ENCODE results near the gene TRAF5. TPM values are rescaled to one million over a fixed set of nuclear protein-coding genes. Genes with fewer than 3 reads are reported as not detected.
A peak's percentile ranks its signal among the peaks of the same experiment; 100 is the strongest.
"Not testable (repeated sequence)": the region's sequence is repeated elsewhere in the genome, so short reads cannot be mapped to it uniquely, and the experiment has no call there.

The TRAF5 gene
- polyA plus RNA-seq, 1 experiment = 22.0 TPM

GRCh38 chr1:211406086-211406485, 79.5 kb downstream of the TRAF5 start:
- H3K27me3 ChIP-seq (ENCODE audit: control insufficient read depth, insufficient read depth, low read length); H3K9me3 ChIP-seq (ENCODE audit: control insufficient read depth, insufficient read depth, low read length); CTCF ChIA-PET; H3K27ac ChIP-seq (ENCODE audit: low read depth, low read length); POLR2A ChIA-PET; DNase-seq (ENCODE audit: low read depth, low spot score); H3K4me3 ChIP-seq (ENCODE audit: low read depth, low read length): not testable (repeated sequence)

- H3K27me3 ChIP-seq (ENCODE audit: control insufficient read depth, insufficient read depth, low read length); H3K4me3 ChIP-seq (ENCODE audit: low read depth, low read length); H3K27ac ChIP-seq (ENCODE audit: low read depth, low read length); CTCF ChIA-PET; DNase-seq (ENCODE audit: low read depth, low spot score); H3K9me3 ChIP-seq (ENCODE audit: control insufficient read depth, insufficient read depth, low read length); POLR2A ChIA-PET: not testable (repeated sequence)
Measured at GRCh38 chr1:211407749-211408148, 81.1 kb downstream of the TRAF5 start.

GRCh38 chr1:211411639-211412038, 85.0 kb downstream of the TRAF5 start:
- Histone ChIP-seq H3K9me3 (ENCODE audit: control insufficient read depth, insufficient read depth, low read length) (peaks cover 3% of the 10 kb centered on the region; the same call in 1 of the 2 replicates), H3K27me3 (ENCODE audit: control insufficient read depth, insufficient read depth, low read length) (no peaks in the 10 kb centered on the region), H3K27ac (ENCODE audit: low read depth, low read length) (no peak overlapping the region), H3K4me3 (ENCODE audit: low read depth, low read length) (no peak overlapping the region)
- TF ChIP-seq CTCF (IDR thresholded peaks at IDR 0.05; ENCODE audit: low read depth, low read length) = no peak
- CTCF ChIA-PET = no interaction called here
- no peak for DNase-seq (ENCODE audit: low read depth, low spot score)
- POLR2A ChIA-PET = no interaction called here

GRCh38 chr1:211415700-211416099, 89.1 kb downstream of the TRAF5 start:
- no peak for DNase-seq (ENCODE audit: low read depth, low spot score)
- Histone ChIP-seq H3K9me3 (ENCODE audit: control insufficient read depth, insufficient read depth, low read length) (no peaks in the 10 kb centered on the region), H3K27me3 (ENCODE audit: control insufficient read depth, insufficient read depth, low read length) (no peaks in the 10 kb centered on the region), H3K27ac (ENCODE audit: low read depth, low read length) (no peak overlapping the region), H3K4me3 (ENCODE audit: low read depth, low read length) (no peak overlapping the region)
- CTCF ChIA-PET = interaction anchor here (1.0 to 1.7 kb wide), 6 partner anchors 32 to 99 kb away, joined by 3 to 7 read pairs (median 4); no protein-coding TSS in a partner anchor
- TF ChIP-seq CTCF (IDR thresholded peaks at IDR 0.05; ENCODE audit: low read depth, low read length) = no peak
- POLR2A ChIA-PET = interaction anchor here (1.1 kb wide), 1 partner anchor 33 kb away, joined by 3 read pairs; no protein-coding TSS in a partner anchor

- POLR2A ChIA-PET = interaction anchor here (1.1 kb wide), 1 partner anchor 34 kb away, joined by 3 read pairs; no protein-coding TSS in a partner anchor
- TF ChIP-seq CTCF (IDR thresholded peaks at IDR 0.05; ENCODE audit: low read depth, low read length) = 0 out of 2 replicates have a peak, but pooled peaks have one; percentile 5
- CTCF ChIA-PET = interaction anchor here (1.0 to 1.7 kb wide), 7 partner anchors 33 to 264 kb away, joined by 3 to 7 read pairs (median 3); no protein-coding TSS in a partner anchor
- H3K27me3 ChIP-seq (ENCODE audit: control insufficient read depth, insufficient read depth, low read length); DNase-seq (ENCODE audit: low read depth, low spot score); H3K27ac ChIP-seq (ENCODE audit: low read depth, low read length); H3K9me3 ChIP-seq (ENCODE audit: control insufficient read depth, insufficient read depth, low read length); H3K4me3 ChIP-seq (ENCODE audit: low read depth, low read length): not testable (repeated sequence)
Measured at GRCh38 chr1:211416246-211416627, 89.6 kb downstream of the TRAF5 start.

- ChIA-PET POLR2A (interaction anchor here (1.1 kb wide), 1 partner anchor 34 kb away, joined by 3 read pairs; no protein-coding TSS in a partner anchor), CTCF (interaction anchor here (1.1 to 1.7 kb wide), 6 partner anchors 33 to 264 kb away, joined by 3 to 7 read pairs (median 4); no protein-coding TSS in a partner anchor)
- not testable (repeated sequence) for H3K9me3 ChIP-seq (ENCODE audit: control insufficient read depth, insufficient read depth, low read length); H3K27ac ChIP-seq (ENCODE audit: low read depth, low read length); H3K27me3 ChIP-seq (ENCODE audit: control insufficient read depth, insufficient read depth, low read length)
- peak; percentile 18 for DNase-seq (ENCODE audit: low read depth, low spot score)
- H3K4me3 ChIP-seq (ENCODE audit: low read depth, low read length) = peak overlapping the region; percentile 43
Measured at GRCh38 chr1:211416628-211417323, 90.1 kb downstream of the TRAF5 start.
